ENCODE data around the gene TLE2. TPM values are rescaled to one million over a fixed set of nuclear protein-coding genes. Genes with fewer than 3 reads are reported as not detected.

TLE2 gene
- polyA plus RNA-seq, 1 donor (not counting 4 experiments of a cell fraction or from before 2014, with no cell fraction given) = 0.88 TPM

DNA sequence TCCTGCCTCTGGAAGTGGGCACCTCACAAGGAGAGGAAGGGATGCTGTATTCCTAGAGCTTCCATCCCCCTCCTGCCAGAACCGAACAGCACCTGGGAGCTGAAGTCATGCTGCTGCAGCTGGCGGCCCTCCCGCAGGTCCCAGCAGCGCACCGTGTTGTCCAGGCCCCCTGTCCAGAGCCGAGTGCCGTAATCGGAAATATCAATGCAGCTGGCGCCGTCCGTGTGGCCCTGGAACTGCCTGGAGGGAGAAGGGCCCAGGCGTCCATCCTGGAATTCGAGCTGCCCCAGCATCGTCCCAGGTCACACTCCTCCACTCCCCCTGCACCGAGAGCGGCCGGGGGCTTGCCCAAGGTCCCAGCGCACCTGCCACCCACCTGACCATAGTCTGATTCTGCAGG is 23.7 kb downstream of the TLE2 start:
- DNase-seq (ENCODE audit: low read depth, low spot score) (no peak), FAIRE-seq (no peak)
- dilution Hi-C loops (cut with MboI; ENCODE audit: extremely low pct_ligation_motif_present, low sequenced_read_pairs) = no loop called here
- H3K9me1 ChIP-seq (ENCODE audit: control insufficient read depth, extremely low read depth, insufficient read depth, low read length) = no peaks in the 10 kb centered on the region
- H3K27me3 ChIP-seq (ENCODE audit: control insufficient read depth, extremely low read depth, insufficient read depth, low read length) = no peaks in the 10 kb centered on the region
- TF ChIP-seq, protein P1, sequence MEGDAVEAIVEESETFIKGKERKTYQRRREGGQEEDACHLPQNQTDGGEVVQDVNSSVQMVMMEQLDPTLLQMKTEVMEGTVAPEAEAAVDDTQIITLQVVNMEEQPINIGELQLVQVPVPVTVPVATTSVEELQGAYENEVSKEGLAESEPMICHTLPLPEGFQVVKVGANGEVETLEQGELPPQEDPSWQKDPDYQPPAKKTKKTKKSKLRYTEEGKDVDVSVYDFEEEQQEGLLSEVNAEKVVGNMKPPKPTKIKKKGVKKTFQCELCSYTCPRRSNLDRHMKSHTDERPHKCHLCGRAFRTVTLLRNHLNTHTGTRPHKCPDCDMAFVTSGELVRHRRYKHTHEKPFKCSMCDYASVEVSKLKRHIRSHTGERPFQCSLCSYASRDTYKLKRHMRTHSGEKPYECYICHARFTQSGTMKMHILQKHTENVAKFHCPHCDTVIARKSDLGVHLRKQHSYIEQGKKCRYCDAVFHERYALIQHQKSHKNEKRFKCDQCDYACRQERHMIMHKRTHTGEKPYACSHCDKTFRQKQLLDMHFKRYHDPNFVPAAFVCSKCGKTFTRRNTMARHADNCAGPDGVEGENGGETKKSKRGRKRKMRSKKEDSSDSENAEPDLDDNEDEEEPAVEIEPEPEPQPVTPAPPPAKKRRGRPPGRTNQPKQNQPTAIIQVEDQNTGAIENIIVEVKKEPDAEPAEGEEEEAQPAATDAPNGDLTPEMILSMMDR (optimal IDR thresholded peaks at IDR 0.05 in 1 of 3, IDR thresholded peaks at IDR 0.05 in 1 of 3, conservative IDR thresholded peaks at IDR 0.05 in 1 of 3; ENCODE audit: extremely low read depth in 1 of 3, insufficient read depth in 2 of 3, low read length in 3 of 3) = no peak
- TF ChIP-seq EZH2 (IDR thresholded peaks at IDR 0.05; ENCODE audit: low read length) = no peak
- H3K9ac ChIP-seq (ENCODE audit: control insufficient read depth, extremely low read depth, insufficient read depth, low read length) = no peak overlapping the region
- no peaks in the 10 kb centered on the region for H3K36me3 ChIP-seq (ENCODE audit: control insufficient read depth in 2 of 2, extremely low read depth in 1 of 2, insufficient read depth in 2 of 2, low read length in 2 of 2)
- H3K4me1 ChIP-seq (ENCODE audit: control insufficient read depth, extremely low read depth, insufficient read depth, low read length) = no peaks in the 10 kb centered on the region
- no peak overlapping the region for H3K4me2 ChIP-seq (ENCODE audit: control insufficient read depth, extremely low read depth, insufficient read depth, low read depth, low read length)
- H3K9me3 ChIP-seq (ENCODE audit: control insufficient read depth, low read depth, low read length) = no peaks in the 10 kb centered on the region
- no peak overlapping the region for H2AFZ ChIP-seq (ENCODE audit: control insufficient read depth, low read length)
- no peak overlapping the region for H3K4me3 ChIP-seq (ENCODE audit: control insufficient read depth in 2 of 3, extremely low read depth in 1 of 3, insufficient read depth in 2 of 3, low read depth in 1 of 3, low read length in 3 of 3)
- H3K27ac ChIP-seq (ENCODE audit: control insufficient read depth, insufficient read depth, low read length) = no peak overlapping the region
- no peaks in the 10 kb centered on the region for H3K79me2 ChIP-seq (ENCODE audit: control insufficient read depth, insufficient read depth, low read length)
- H4K20me1 ChIP-seq (ENCODE audit: control insufficient read depth, extremely low read depth, insufficient read depth, low read length) = no peaks in the 10 kb centered on the region

DNA sequence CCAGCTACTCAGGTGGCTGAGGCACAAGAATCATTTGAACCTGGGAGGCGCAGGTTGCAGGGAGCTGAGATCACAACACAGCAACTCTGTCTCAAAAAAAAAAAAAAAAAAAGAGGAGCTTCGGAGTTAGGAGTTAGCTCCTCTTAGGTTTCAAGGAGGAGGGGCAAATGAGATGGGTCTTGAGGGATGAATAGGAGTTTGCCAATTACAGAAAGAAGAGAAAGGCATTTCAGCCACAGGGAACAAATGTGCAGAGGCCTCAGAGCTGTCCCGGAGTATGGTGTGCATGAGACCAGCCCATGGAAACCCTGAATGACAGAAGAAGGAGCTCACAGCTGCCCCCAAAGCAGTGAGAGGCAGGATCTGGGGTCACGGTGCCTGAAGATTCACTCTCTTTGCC is 24.6 kb downstream of the TLE2 start:
- no peak overlapping the region for H3K4me2 ChIP-seq (ENCODE audit: control insufficient read depth, extremely low read depth, insufficient read depth, low read depth, low read length)
- DNase-seq (ENCODE audit: low read depth, low spot score) (no peak), FAIRE-seq (no peak)
- H3K27ac ChIP-seq (ENCODE audit: control insufficient read depth, insufficient read depth, low read length) = no peak overlapping the region
- H2AFZ ChIP-seq (ENCODE audit: control insufficient read depth, low read length) = no peak overlapping the region
- no peaks in the 10 kb centered on the region for H3K79me2 ChIP-seq (ENCODE audit: control insufficient read depth, insufficient read depth, low read length)
- H3K4me1 ChIP-seq (ENCODE audit: control insufficient read depth, extremely low read depth, insufficient read depth, low read length) = no peaks in the 10 kb centered on the region
- no peaks in the 10 kb centered on the region for H4K20me1 ChIP-seq (ENCODE audit: control insufficient read depth, extremely low read depth, insufficient read depth, low read length)
- no peak overlapping the region for H3K9ac ChIP-seq (ENCODE audit: control insufficient read depth, extremely low read depth, insufficient read depth, low read length)
- TF ChIP-seq, protein P1 (optimal IDR thresholded peaks at IDR 0.05 in 1 of 3, IDR thresholded peaks at IDR 0.05 in 1 of 3, conservative IDR thresholded peaks at IDR 0.05 in 1 of 3; ENCODE audit: extremely low read depth in 1 of 3, insufficient read depth in 2 of 3, low read length in 3 of 3) = no peak
- no peak for TF ChIP-seq EZH2 (IDR thresholded peaks at IDR 0.05; ENCODE audit: low read length)
- no peaks in the 10 kb centered on the region for H3K27me3 ChIP-seq (ENCODE audit: control insufficient read depth, extremely low read depth, insufficient read depth, low read length)
- dilution Hi-C loops (cut with MboI; ENCODE audit: extremely low pct_ligation_motif_present, low sequenced_read_pairs) = no loop called here
- no peaks in the 10 kb centered on the region for H3K36me3 ChIP-seq (ENCODE audit: control insufficient read depth in 2 of 2, extremely low read depth in 1 of 2, insufficient read depth in 2 of 2, low read length in 2 of 2)
- H3K4me3 ChIP-seq (ENCODE audit: control insufficient read depth in 2 of 3, extremely low read depth in 1 of 3, insufficient read depth in 2 of 3, low read depth in 1 of 3, low read length in 3 of 3) = no peak overlapping the region
- no peaks in the 10 kb centered on the region for H3K9me1 ChIP-seq (ENCODE audit: control insufficient read depth, extremely low read depth, insufficient read depth, low read length)
- H3K9me3 ChIP-seq (ENCODE audit: control insufficient read depth, low read depth, low read length) = no peaks in the 10 kb centered on the region

All from keratinocyte (primary cell).